Mucosa of descending colon (tissue), 3 donors: ENCODE results near the gene CLCN1. TPM values are rescaled to one million over a fixed set of nuclear protein-coding genes. Genes with fewer than 3 reads are reported as not detected.

Experiments
- ATAC-seq: fragments of 200-7000 bp; cut with Tn5 transposase; one replicate; pipeline ENCODE4 v1.9.1; 2020; ENCODE audit warnings: mild to moderate bottlenecking, moderate library complexity
- DNase-seq, 3 donors: peaks; one replicate each; pipeline ENCODE4 v3.0.0-alpha.2; 2020
- H3K36me3 ChIP-seq: fragments of 200-600 bp; one replicate; pipeline ENCODE4 v1.8.0; 2021; ENCODE audit warnings: low read depth, mild to moderate bottlenecking
- H3K4me1 ChIP-seq: fragments of 200-600 bp; one replicate; pipeline ENCODE4 v1.8.0; 2021; ENCODE audit warnings: low read depth, mild to moderate bottlenecking
- H3K4me3 ChIP-seq: fragments of 200-600 bp; one replicate; pipeline ENCODE4 v1.8.0; 2021; ENCODE audit warnings: mild to moderate bottlenecking
- H3K9me3 ChIP-seq: fragments of 200-600 bp; one replicate; pipeline ENCODE4 v1.8.0; 2021; ENCODE audit warnings: mild to moderate bottlenecking
- intact Hi-C, 2 donors: fragments of 100-400 bp; cut with DNase I in 1 of 2; cut with micrococcal nuclease in 1 of 2; formaldehyde crosslinking; loops; one replicate each; pipeline versions ENCODE4 v1.11.0 to v1.11.1; 2022; cut with DNase I, micrococcal nuclease
- total RNA-seq, 3 donors: library from RNA; stranded (reverse); fragmentation: NEBNext Ultra II Directional in 2 of 3; extraction: Animal tissue kit (Norgen Biotek cat#: 25700) in 2 of 3; gene quantifications; one replicate each; pipeline versions ENCODE4 v1.2.1 to v1.2.4, GENCODE V29; 2021 to 2023
- TF ChIP-seq, protein P1 (sequence below): fragments of 200-600 bp; IDR thresholded peaks from one replicate; pipeline ENCODE4 v1.8.0; 2022; ENCODE audit warnings: antibody characterized with exemption, mild to moderate bottlenecking
- donor health status: DM: no; HTN: no; CAD: no; lungs with moderate emphysema.
- donor health status: DM: no; HTN: no; CAD: no.
- donor health status: DM: no; HTN: yes; CAD: no.

CLCN1 gene
- total RNA-seq, 3 donors from 2014 or later: not detected

DNA sequence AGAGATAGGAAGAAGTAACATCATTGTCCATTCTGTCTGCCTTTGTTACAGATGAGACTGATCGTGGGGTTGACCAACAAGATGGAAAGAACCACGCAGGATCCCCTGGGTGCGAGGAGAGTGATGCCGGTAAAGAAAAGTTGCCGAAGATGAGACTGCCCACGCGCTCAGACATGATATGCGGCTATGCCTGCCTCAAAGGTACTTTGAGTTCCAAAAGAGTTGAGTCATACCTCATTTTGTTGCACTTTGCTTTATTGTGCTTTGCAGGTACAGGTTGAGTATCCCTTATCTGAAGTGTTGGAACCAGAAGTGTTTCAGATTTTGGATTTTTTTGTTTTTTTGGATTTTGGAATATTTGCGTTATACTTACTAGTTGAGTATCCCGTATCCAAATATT is 12.2 kb upstream of the CLCN1 start:
- Histone ChIP-seq H3K36me3 (no peaks in the 10 kb centered on the region), H3K4me1 (peaks cover 2% of the 10 kb centered on the region), H3K4me3 (no peak overlapping the region), H3K9me3 (no peaks in the 10 kb centered on the region)
- ATAC-seq: no peak
- DNase-seq: no peak
- intact Hi-C loops: loop anchor here in 1 of 2 donors (2.0 kb wide), 1 partner anchor 63 kb away; no protein-coding TSS in a partner anchor
- TF ChIP-seq, protein P1, sequence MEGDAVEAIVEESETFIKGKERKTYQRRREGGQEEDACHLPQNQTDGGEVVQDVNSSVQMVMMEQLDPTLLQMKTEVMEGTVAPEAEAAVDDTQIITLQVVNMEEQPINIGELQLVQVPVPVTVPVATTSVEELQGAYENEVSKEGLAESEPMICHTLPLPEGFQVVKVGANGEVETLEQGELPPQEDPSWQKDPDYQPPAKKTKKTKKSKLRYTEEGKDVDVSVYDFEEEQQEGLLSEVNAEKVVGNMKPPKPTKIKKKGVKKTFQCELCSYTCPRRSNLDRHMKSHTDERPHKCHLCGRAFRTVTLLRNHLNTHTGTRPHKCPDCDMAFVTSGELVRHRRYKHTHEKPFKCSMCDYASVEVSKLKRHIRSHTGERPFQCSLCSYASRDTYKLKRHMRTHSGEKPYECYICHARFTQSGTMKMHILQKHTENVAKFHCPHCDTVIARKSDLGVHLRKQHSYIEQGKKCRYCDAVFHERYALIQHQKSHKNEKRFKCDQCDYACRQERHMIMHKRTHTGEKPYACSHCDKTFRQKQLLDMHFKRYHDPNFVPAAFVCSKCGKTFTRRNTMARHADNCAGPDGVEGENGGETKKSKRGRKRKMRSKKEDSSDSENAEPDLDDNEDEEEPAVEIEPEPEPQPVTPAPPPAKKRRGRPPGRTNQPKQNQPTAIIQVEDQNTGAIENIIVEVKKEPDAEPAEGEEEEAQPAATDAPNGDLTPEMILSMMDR: no peak

DNA sequence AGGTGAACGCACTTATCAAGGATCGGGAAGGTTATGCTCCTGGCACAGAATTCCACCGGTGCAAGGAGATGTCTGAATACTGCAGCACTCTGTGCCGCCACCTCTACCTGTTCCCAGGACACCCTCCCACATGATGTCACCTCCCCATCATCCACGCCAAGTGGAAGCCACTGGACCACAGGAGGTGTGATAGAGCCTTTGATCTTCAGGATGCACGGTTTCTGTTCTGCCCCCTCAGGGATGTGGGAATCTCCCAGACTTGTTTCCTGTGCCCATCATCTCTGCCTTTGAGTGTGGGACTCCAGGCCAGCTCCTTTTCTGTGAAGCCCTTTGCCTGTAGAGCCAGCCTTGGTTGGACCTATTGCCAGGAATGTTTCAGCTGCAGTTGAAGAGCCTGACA is 11.0 kb upstream of the CLCN1 start:
- Histone ChIP-seq H3K36me3 (no peaks in the 10 kb centered on the region), H3K9me3 (no peaks in the 10 kb centered on the region), H3K4me3 (no peak overlapping the region), H3K4me1 (peaks cover 2% of the 10 kb centered on the region)
- TF ChIP-seq, protein P1: no peak
- DNase-seq: no peak
- intact Hi-C loops: loop anchor here in 1 of 2 donors (2.0 kb wide), 1 partner anchor 64 kb away; no protein-coding TSS in a partner anchor
- no peak for ATAC-seq

DNA sequence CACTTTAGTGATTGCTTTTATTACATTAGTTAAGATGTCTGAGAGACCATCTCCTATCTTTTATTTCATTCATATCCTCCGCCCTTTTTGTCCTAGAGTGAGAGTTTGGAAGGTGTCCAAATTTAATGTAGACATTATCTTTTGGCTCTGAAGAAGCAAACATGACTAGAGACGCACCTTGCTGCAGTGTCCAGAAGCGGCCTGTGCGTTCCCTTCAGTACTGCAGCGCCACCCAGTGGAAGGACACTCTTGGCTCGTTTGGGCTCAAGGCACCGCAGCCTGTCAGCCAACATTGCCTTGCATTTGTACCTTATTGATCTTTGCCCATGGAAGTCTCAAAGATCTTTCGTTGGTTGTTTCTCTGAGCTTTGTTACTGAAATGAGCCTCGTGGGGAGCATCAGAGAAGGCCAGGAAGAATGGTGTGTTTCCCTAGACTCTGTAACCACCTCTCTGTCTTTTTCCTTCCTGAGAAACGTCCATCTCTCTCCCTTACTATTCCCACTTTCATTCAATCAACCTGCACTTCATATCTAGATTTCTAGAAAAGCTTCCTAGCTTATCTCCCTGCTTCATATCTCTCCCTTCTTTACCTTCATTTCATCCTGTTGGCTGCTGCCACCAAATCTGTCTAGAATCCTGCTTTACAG is 10.4 kb upstream of the CLCN1 start:
- DNase-seq: peak; percentile 83 to 96 (median 92)
- TF ChIP-seq, protein P1: peak; percentile 59
- ATAC-seq: peak; percentile 95
- Histone ChIP-seq H3K4me3 (no peak overlapping the region), H3K36me3 (no peaks in the 10 kb centered on the region), H3K4me1 (peaks cover 2% of the 10 kb centered on the region), H3K9me3 (no peaks in the 10 kb centered on the region)
- intact Hi-C loops: loop anchor here in 1 of 2 donors (2.0 kb wide), 1 partner anchor 65 kb away; no protein-coding TSS in a partner anchor

- TF ChIP-seq, protein P1: no peak
- no peaks in the 10 kb centered on the region for H3K9me3 ChIP-seq
- no peaks in the 10 kb centered on the region for H3K36me3 ChIP-seq
- no peak overlapping the region for H3K4me3 ChIP-seq
- intact Hi-C loops: no loop called here
- ATAC-seq (no peak), DNase-seq (no peak)
- no peaks in the 10 kb centered on the region for H3K4me1 ChIP-seq
Observed at GRCh38 chr7:143308632-143309031, 7.3 kb upstream of the CLCN1 start.

GRCh38 chr7:143314127-143314526 is 1.8 kb upstream of the CLCN1 start:
- no peaks in the 10 kb centered on the region for H3K4me1 ChIP-seq
- DNase-seq: no peak
- intact Hi-C loops: no loop called here
- no peak overlapping the region for H3K4me3 ChIP-seq
- H3K9me3 ChIP-seq: no peaks in the 10 kb centered on the region
- ATAC-seq: no peak
- TF ChIP-seq, protein P1: no peak
- no peaks in the 10 kb centered on the region for H3K36me3 ChIP-seq
